HG02642 (cell line): ENCODE results near the gene STARD4.

Source experiments
- ATAC-seq: cut with Tn5 transposase; IDR thresholded peaks from one replicate; pipeline ENCODE4 v1.9.1; 2021; ENCODE audit warnings: mild to moderate bottlenecking; ENCODE audit not compliant: unreplicated experiment, poor library complexity

Gene STARD4

GRCh38 chr5:111530298-111530740, 18.0 kb upstream of the STARD4 start:
- ATAC-seq = peak; percentile 98

GRCh38 chr5:111528056-111528455, 15.7 kb upstream of the STARD4 start:
- no peak for ATAC-seq

- no peak for ATAC-seq
Observed at GRCh38 chr5:111520908-111521307, 8.6 kb upstream of the STARD4 start.

GRCh38 chr5:111518777-111519176, 6.4 kb upstream of the STARD4 start:
- no peak for ATAC-seq

- ATAC-seq = peak; percentile 67
Observed at GRCh38 chr5:111517853-111518501, 5.6 kb upstream of the STARD4 start.

GRCh38 chr5:111514087-111514486, 1.8 kb upstream of the STARD4 start:
- ATAC-seq = no peak

GRCh38 chr5:111513131-111513520, 791 bp upstream of the STARD4 start:
- no peak for ATAC-seq

- peak; percentile 34 for ATAC-seq
Observed at GRCh38 chr5:111511831-111512374, 432 bp downstream of the STARD4 start.

- no peak for ATAC-seq
Observed at GRCh38 chr5:111511174-111511830, 1.0 kb downstream of the STARD4 start.

- no peak for ATAC-seq
Observed at GRCh38 chr5:111509119-111509518, 3.2 kb downstream of the STARD4 start.

GRCh38 chr5:111507276-111507675, 5.1 kb downstream of the STARD4 start:
- ATAC-seq = no peak

- no peak for ATAC-seq
Observed at GRCh38 chr5:111505096-111505495, 7.2 kb downstream of the STARD4 start.

- no peak for ATAC-seq
Observed at GRCh38 chr5:111502956-111503355, 9.4 kb downstream of the STARD4 start.

GRCh38 chr5:111498346-111498745, 14.0 kb downstream of the STARD4 start:
- ATAC-seq = no peak

GRCh38 chr5:111495159-111495558, 17.2 kb downstream of the STARD4 start:
- ATAC-seq = no peak

- ATAC-seq = no peak
Observed at GRCh38 chr5:111494355-111494999, 17.9 kb downstream of the STARD4 start.

GRCh38 chr5:111493031-111493430, 19.3 kb downstream of the STARD4 start:
- ATAC-seq = no peak

GRCh38 chr5:111488353-111488752, 24.0 kb downstream of the STARD4 start:
- ATAC-seq = no peak

- no peak for ATAC-seq
Observed at GRCh38 chr5:111486926-111487325, 25.4 kb downstream of the STARD4 start.

- no peak for ATAC-seq
Observed at GRCh38 chr5:111486055-111486454, 26.3 kb downstream of the STARD4 start.

- no peak for ATAC-seq
Observed at GRCh38 chr5:111480346-111480745, 32.0 kb downstream of the STARD4 start.
